SH-SY5Y (cell line): ENCODE results near the gene RHBDD2.

Experiments used
- GATA2 ChIP-seq: IDR thresholded peaks from 2 replicates; pipeline ENCODE4 v1.6.1; 2011; ENCODE audit warnings: mild to moderate bottlenecking, low read depth, low read length
- GATA3 ChIP-seq: IDR thresholded peaks from 2 replicates; pipeline ENCODE4 v1.6.1; 2011; ENCODE audit warnings: low read depth, mild to moderate bottlenecking, low read length, moderate library complexity

DNA sequence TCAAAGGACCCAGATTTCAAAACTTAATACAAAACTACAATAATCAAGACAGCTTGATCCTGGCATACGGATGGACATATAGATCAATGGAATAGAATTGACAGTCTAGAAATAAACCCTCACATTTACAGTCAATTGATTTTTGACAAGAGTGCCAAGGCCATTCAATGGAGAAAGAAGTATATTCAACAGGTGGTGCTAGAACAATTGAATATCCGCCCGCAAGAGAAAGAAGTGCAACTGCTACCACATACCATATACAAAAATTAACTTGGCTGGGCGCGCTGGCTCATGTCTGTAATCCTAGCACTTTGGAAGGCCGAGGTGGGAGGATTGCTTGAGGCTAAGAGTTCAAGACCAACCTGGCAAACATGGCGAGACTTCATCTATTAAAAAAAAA is 42.0 kb upstream of the RHBDD2 start:
- TF ChIP-seq GATA3 (no peak), GATA2 (no peak)
